Tibial artery (tissue), 4 donors: ENCODE results near the gene CHST11.

Experiments
- DNase-seq, 2 donors: peaks; one replicate each; pipeline ENCODE4 v3.0.0-alpha.2; 2019
- H3K27ac ChIP-seq, 2 donors: fragments of 200-600 bp; sonication (generic) in 1 of 2; 1 replicate in 1 of 2; 2 replicates in 1 of 2; pipeline ENCODE4 v1.5.1; 2018 to 2019; ENCODE audit warnings: mild to moderate bottlenecking in 1 of 2
- H3K27me3 ChIP-seq, 2 donors: fragments of 200-600 bp; sonication (generic) in 1 of 2; one replicate each; pipeline versions ENCODE4 v1.5.1 to v1.6.0; 2016 to 2019
- H3K36me3 ChIP-seq, 3 donors: fragments of 200-600 bp; sonication (generic) in 2 of 3; one replicate each; pipeline ENCODE4 v1.5.1; 2016 to 2019; ENCODE audit warnings: mild to moderate bottlenecking in 2 of 3
- H3K4me1 ChIP-seq, 4 donors: fragments of 200-600 bp; sonication (generic) in 2 of 4; 1 replicate in 3 of 4; 2 replicates in 1 of 4; pipeline ENCODE4 v1.5.1; 2016 to 2019
- H3K4me3 ChIP-seq, 2 donors: fragments of 200-600 bp; sonication (generic) in 1 of 2; 1 replicate in 1 of 2; 2 replicates in 1 of 2; pipeline ENCODE4 v1.5.1; 2018 to 2019; ENCODE audit warnings: mild to moderate bottlenecking in 2 of 2
- H3K9me3 ChIP-seq, 3 donors: fragments of 200-600 bp; sonication (generic) in 1 of 3; one replicate each; pipeline ENCODE4 v1.5.1; 2016 to 2019
- CTCF ChIP-seq, 2 experiments: fragments of 200-600 bp in 1 of 2; fragments of 450-650 bp in 1 of 2; IDR thresholded peaks; one replicate each; pipeline ENCODE4 v1.5.1; 2017 to 2019; ENCODE audit warnings: antibody characterized with exemption in 2 of 2, mild to moderate bottlenecking in 1 of 2, moderate library complexity in 1 of 2
- intact Hi-C: fragments of 100-400 bp; cut with DNase I; formaldehyde crosslinking; loops from one replicate; pipeline ENCODE4 v1.15.0; 2023; ENCODE audit warnings: low total_unique reads

Gene CHST11

GRCh38 chr12:104684884-104685283, 228.1 kb downstream of the CHST11 start:
- intact Hi-C loops, result no loop called here
- DNase-seq, result no peak
- H3K4me1 ChIP-seq, result peaks cover 0 to 23% (median 18%) of the 10 kb centered on the region in 4 donors

GRCh38 chr12:104685366-104685765, 228.6 kb downstream of the CHST11 start:
- no peak for TF ChIP-seq CTCF (IDR thresholded peaks at IDR 0.05)
- H3K4me1 ChIP-seq, result peaks cover 0 to 23% (median 18%) of the 10 kb centered on the region in 4 donors
- intact Hi-C loops, result no loop called here
- H3K36me3 ChIP-seq, result no peaks in the 10 kb centered on the region
- H3K27ac ChIP-seq, result no peak overlapping the region
- DNase-seq, result no peak
- no peaks in the 10 kb centered on the region for H3K9me3 ChIP-seq
- no peaks in the 10 kb centered on the region for H3K27me3 ChIP-seq
- H3K4me3 ChIP-seq, result no peak overlapping the region

More at GRCh38 chr12:104684884-104685283, 228.1 kb downstream of the CHST11 start:
- Histone ChIP-seq H3K27ac (no peak overlapping the region), H3K27me3 (no peaks in the 10 kb centered on the region), H3K9me3 (no peaks in the 10 kb centered on the region), H3K36me3 (no peaks in the 10 kb centered on the region), H3K4me3 (no peak overlapping the region)
- TF ChIP-seq CTCF (IDR thresholded peaks at IDR 0.05), result no peak

GRCh38 chr12:104686196-104686595, 229.4 kb downstream of the CHST11 start:
- no peaks in the 10 kb centered on the region for H3K9me3 ChIP-seq
- no peaks in the 10 kb centered on the region for H3K36me3 ChIP-seq
- no peak for TF ChIP-seq CTCF (IDR thresholded peaks at IDR 0.05)
- H3K4me1 ChIP-seq, result peaks cover 0 to 23% (median 18%) of the 10 kb centered on the region in 4 donors
- intact Hi-C loops, result no loop called here
- H3K27ac ChIP-seq, result peak overlapping the region in 1 of 2 donors; percentile 9
- H3K27me3 ChIP-seq, result no peaks in the 10 kb centered on the region
- H3K4me3 ChIP-seq, result no peak overlapping the region
- DNase-seq, result no peak

- no peaks in the 10 kb centered on the region for H3K27me3 ChIP-seq
- H3K4me1 ChIP-seq, result peaks cover 0 to 23% (median 18%) of the 10 kb centered on the region in 4 donors
- no peaks in the 10 kb centered on the region for H3K36me3 ChIP-seq
- no peak for DNase-seq
- intact Hi-C loops, result no loop called here
- TF ChIP-seq CTCF (IDR thresholded peaks at IDR 0.05), result no peak
- no peak overlapping the region for H3K4me3 ChIP-seq
- no peaks in the 10 kb centered on the region for H3K9me3 ChIP-seq
- H3K27ac ChIP-seq, result no peak overlapping the region
These were observed 231.2 kb downstream of the CHST11 start for GRCh38 chr12:104687823-104688573.

- intact Hi-C loops, result no loop called here
- TF ChIP-seq CTCF (IDR thresholded peaks at IDR 0.05), result no peak
- Histone ChIP-seq H3K36me3 (no peaks in the 10 kb centered on the region), H3K27ac (no peak overlapping the region), H3K27me3 (no peaks in the 10 kb centered on the region), H3K4me1 (peaks cover 0 to 19% (median 15%) of the 10 kb centered on the region in 4 donors), H3K9me3 (no peaks in the 10 kb centered on the region), H3K4me3 (no peak overlapping the region)
- DNase-seq, result no peak
These were observed 232.9 kb downstream of the CHST11 start for GRCh38 chr12:104689635-104690034.
